ENCODE measurements around the gene SGMS1.

- TF ChIP-seq CTCF (IDR thresholded peaks at IDR 0.05; ENCODE audit: poor library complexity, severe bottlenecking) (no peak), EP300 (conservative IDR thresholded peaks at IDR 0.05; ENCODE audit: poor library complexity, severe bottlenecking) (no peak), POLR2AphosphoS5 (IDR thresholded peaks at IDR 0.05) (no peak), SMC3 (conservative IDR thresholded peaks at IDR 0.05; ENCODE audit: poor library complexity) (no peak), REST (IDR thresholded peaks at IDR 0.05; ENCODE audit: borderline replicate concordance) (no peak), EZH2 (IDR thresholded peaks at IDR 0.05; ENCODE audit: borderline replicate concordance, insufficient read depth, low read length, poor library complexity, severe bottlenecking) (no peak), TAF1 (IDR thresholded peaks at IDR 0.05; ENCODE audit: low read depth) (no peak)
Measured at GRCh38 chr10:50402466-50402865, 221.3 kb downstream of the SGMS1 start.

Data from neural cell (in vitro differentiated cells).